WTC11 (cell line): ENCODE measurements around the gene MET. TPM values are rescaled to one million over a fixed set of nuclear protein-coding genes. Genes with fewer than 3 reads are reported as not detected.

ENCODE experiments used
- ATAC-seq: fragments of 200-7000 bp; cut with Tn5 transposase; 2 replicates; pipeline ENCODE4 v1.10.0; 2021; ENCODE audit warnings: mild to moderate bottlenecking, moderate library complexity
- CTCF ChIA-PET: fragments of 300-600 bp; sonication (Branson Sonifier 250); formaldehyde crosslinking; loops from one replicate; lab custom pipeline; 2021; ENCODE audit warnings: antibody characterized with exemption; lab: Charles Lee
- POLR2A ChIA-PET: fragments of 350-600 bp; sonication (Branson Sonifier 250); formaldehyde crosslinking; loops from one replicate; lab custom pipeline; 2021; ENCODE audit warnings: antibody characterized with exemption; lab: Charles Lee
- DNase-seq: peaks from one replicate; pipeline ENCODE4 v3.0.0; 2021; ENCODE audit warnings: low spot score
- H3K27ac Mint-ChIP-seq: 2 replicates; pipeline ENCODE4 v1.8.0; 2021; ENCODE audit warnings: mixed read lengths
- H3K27me3 Mint-ChIP-seq: 2 replicates; pipeline ENCODE4 v1.8.0; 2021; ENCODE audit warnings: low read depth, mild to moderate bottlenecking, moderate library complexity, mixed read lengths
- H3K36me3 Mint-ChIP-seq: 2 replicates; pipeline ENCODE4 v1.8.0; 2021; ENCODE audit warnings: mixed read lengths
- H3K4me1 Mint-ChIP-seq: 2 replicates; pipeline ENCODE4 v1.8.0; 2022; ENCODE audit warnings: mixed read lengths
- H3K4me3 Mint-ChIP-seq: 2 replicates; pipeline ENCODE4 v1.8.0; 2021; ENCODE audit warnings: mild to moderate bottlenecking, moderate library complexity, mixed read lengths
- H3K9me3 Mint-ChIP-seq: 2 replicates; pipeline ENCODE4 v1.8.0; 2021; ENCODE audit warnings: mixed read lengths
- ATF1 ChIP-seq: sonication (generic); formaldehyde crosslinking; IDR thresholded peaks from 2 replicates; pipeline ENCODE4 v1.8.1; 2023; ENCODE audit warnings: mild to moderate bottlenecking, moderate library complexity, missing genetic modification reagents
- ATF3 ChIP-seq: sonication (generic); formaldehyde crosslinking; conservative IDR thresholded peaks from 2 replicates; pipeline ENCODE4 v1.8.1; 2022; ENCODE audit warnings: mild to moderate bottlenecking, missing genetic modification reagents
- CBFB ChIP-seq: sonication (generic); formaldehyde crosslinking; IDR thresholded peaks from 2 replicates; pipeline ENCODE4 v1.8.1; 2022; ENCODE audit warnings: mild to moderate bottlenecking, low read depth, missing genetic modification reagents
- CREM ChIP-seq: sonication (generic); formaldehyde crosslinking; IDR thresholded peaks from 2 replicates; pipeline ENCODE4 v1.8.1; 2022; ENCODE audit warnings: mild to moderate bottlenecking, missing genetic modification reagents, moderate library complexity
- CTCF ChIP-seq: fragments of 200-600 bp; IDR thresholded peaks from 2 replicates; pipeline ENCODE4 v1.8.0; 2022; ENCODE audit warnings: antibody characterized with exemption
- E2F1 ChIP-seq: sonication (generic); formaldehyde crosslinking; IDR thresholded peaks from 2 replicates; pipeline ENCODE4 v1.8.0; 2022; ENCODE audit warnings: mild to moderate bottlenecking, missing genetic modification reagents
- E2F5 ChIP-seq: sonication (generic); formaldehyde crosslinking; IDR thresholded peaks from 2 replicates; pipeline ENCODE4 v1.8.1; 2022; ENCODE audit warnings: mild to moderate bottlenecking, moderate library complexity, missing genetic modification reagents
- ETV6 ChIP-seq: sonication (generic); formaldehyde crosslinking; IDR thresholded peaks from 2 replicates; pipeline ENCODE4 v1.8.1; 2022; ENCODE audit warnings: mild to moderate bottlenecking, missing genetic modification reagents
- FOXP1 ChIP-seq: sonication (generic); formaldehyde crosslinking; IDR thresholded peaks from 2 replicates; pipeline ENCODE4 v1.8.0; 2022; ENCODE audit warnings: missing genetic modification reagents, mild to moderate bottlenecking, moderate library complexity, borderline replicate concordance
- KAT7 ChIP-seq: sonication (generic); formaldehyde crosslinking; IDR thresholded peaks from 2 replicates; pipeline ENCODE4 v1.8.1; 2023; ENCODE audit warnings: missing genetic modification reagents, mild to moderate bottlenecking, borderline replicate concordance
- MXD4 ChIP-seq: fragments of 250-450 bp; sonication (Bioruptor Pico); IDR thresholded peaks from 2 replicates; pipeline ENCODE4 v1.8.0; 2021; ENCODE audit warnings: mild to moderate bottlenecking, moderate library complexity, borderline replicate concordance
- MYBL2 ChIP-seq: sonication (generic); formaldehyde crosslinking; IDR thresholded peaks from 2 replicates; pipeline ENCODE4 v1.8.1; 2023; ENCODE audit warnings: mild to moderate bottlenecking, moderate library complexity, missing genetic modification reagents
- NFATC4 ChIP-seq: fragments of 250-450 bp; sonication (Bioruptor Pico); IDR thresholded peaks from 2 replicates; pipeline ENCODE4 v1.9.0; 2021; ENCODE audit warnings: mild to moderate bottlenecking
- NR3C1 ChIP-seq: sonication (generic); formaldehyde crosslinking; conservative IDR thresholded peaks from 2 replicates; pipeline ENCODE4 v1.8.1; 2023; ENCODE audit warnings: low read depth, mild to moderate bottlenecking, missing genetic modification reagents
- OVOL2 ChIP-seq: fragments of 250-450 bp; sonication (Bioruptor Pico); IDR thresholded peaks from 2 replicates; pipeline ENCODE4 v1.9.0; 2021; ENCODE audit warnings: mild to moderate bottlenecking, borderline replicate concordance
- PREB ChIP-seq: sonication (generic); formaldehyde crosslinking; IDR thresholded peaks from 2 replicates; pipeline ENCODE4 v1.8.1; 2022; ENCODE audit warnings: mild to moderate bottlenecking, missing genetic modification reagents, moderate library complexity, borderline replicate concordance
- PRRX2 ChIP-seq: fragments of 250-450 bp; sonication (Bioruptor Pico); IDR thresholded peaks from 2 replicates; pipeline ENCODE4 v1.8.0; 2021; ENCODE audit warnings: mild to moderate bottlenecking
- RELA ChIP-seq: sonication (generic); formaldehyde crosslinking; IDR thresholded peaks from 2 replicates; pipeline ENCODE4 v1.8.1; 2022; ENCODE audit warnings: missing genetic modification reagents, mild to moderate bottlenecking, borderline replicate concordance
- SMAD4 ChIP-seq: sonication (generic); formaldehyde crosslinking; IDR thresholded peaks from 2 replicates; pipeline ENCODE4 v1.8.0; 2022; ENCODE audit warnings: mild to moderate bottlenecking, missing genetic modification reagents
- SP1 ChIP-seq: sonication (generic); formaldehyde crosslinking; conservative IDR thresholded peaks from 2 replicates; pipeline ENCODE4 v1.8.1; 2022; ENCODE audit warnings: missing genetic modification reagents
- TEAD4 ChIP-seq: sonication (generic); formaldehyde crosslinking; IDR thresholded peaks from 2 replicates; pipeline ENCODE4 v1.8.0; 2022; ENCODE audit warnings: mild to moderate bottlenecking, missing genetic modification reagents
- TP53 ChIP-seq: sonication (generic); formaldehyde crosslinking; IDR thresholded peaks from 2 replicates; pipeline ENCODE4 v1.8.1; 2023; ENCODE audit warnings: mild to moderate bottlenecking, missing genetic modification reagents
- ZBTB43 ChIP-seq: sonication (generic); formaldehyde crosslinking; IDR thresholded peaks from 2 replicates; pipeline ENCODE4 v1.8.1; 2023; ENCODE audit warnings: mild to moderate bottlenecking, missing genetic modification reagents
- ZMAT4 ChIP-seq: fragments of 250-450 bp; sonication (Bioruptor Pico); IDR thresholded peaks from 2 replicates; pipeline ENCODE4 v1.9.0; 2021; ENCODE audit warnings: mild to moderate bottlenecking
- ZNF138 ChIP-seq: sonication (generic); formaldehyde crosslinking; conservative IDR thresholded peaks from 2 replicates; pipeline ENCODE4 v1.8.1; 2022; ENCODE audit warnings: mild to moderate bottlenecking, moderate library complexity, missing genetic modification reagents
- ZNF263 ChIP-seq: sonication (generic); formaldehyde crosslinking; IDR thresholded peaks from 2 replicates; pipeline ENCODE4 v1.8.1; 2022; ENCODE audit warnings: low read depth, mild to moderate bottlenecking, moderate library complexity, missing genetic modification reagents
- ZNF512 ChIP-seq: sonication (generic); formaldehyde crosslinking; IDR thresholded peaks from 2 replicates; pipeline ENCODE4 v1.8.1; 2022; ENCODE audit warnings: missing genetic modification reagents, borderline replicate concordance
- ZNF671 ChIP-seq: fragments of 250-450 bp; sonication (Bioruptor Pico); IDR thresholded peaks from 2 replicates; pipeline ENCODE4 v1.8.0; 2021; ENCODE audit warnings: mild to moderate bottlenecking
- total RNA-seq: library from RNA; stranded (reverse); gene quantifications from 3 replicates; pipeline ENCODE4 v1.2.3, GENCODE V29; 2021

MET gene
- total RNA-seq, 1 experiment from 2014 or later = 9.4 TPM

- no peak for TF ChIP-seq ZBTB43 (CRISPR knock-in tag)
- TF ChIP-seq SMAD4 (CRISPR knock-in tag) = no peak
- TF ChIP-seq OVOL2 (CRISPR knock-in tag) = no peak
- TF ChIP-seq SP1 (CRISPR knock-in tag) = no peak
- no peak for TF ChIP-seq RELA (CRISPR knock-in tag)
- no peak for TF ChIP-seq PRRX2 (CRISPR knock-in tag)
- TF ChIP-seq ATF3 (CRISPR knock-in tag) = no peak
These were observed 81.1 kb downstream of the MET start (continued) for GRCh38 chr7:116753130-116753529.

- peaks cover 16% of the 10 kb centered on the region for H3K36me3 Mint-ChIP-seq
- no peaks in the 10 kb centered on the region for H3K27me3 Mint-ChIP-seq
- peaks cover 6% of the 10 kb centered on the region for H3K4me1 Mint-ChIP-seq
- no peak overlapping the region for H3K27ac Mint-ChIP-seq
- CTCF ChIA-PET = no interaction called here
- no peak overlapping the region for H3K4me3 Mint-ChIP-seq
- POLR2A ChIA-PET = interaction anchor here (1.1 kb wide), 1 partner anchor 11 kb away, joined by 12 read pairs; no protein-coding TSS in a partner anchor
- peaks cover 20% of the 10 kb centered on the region for H3K9me3 Mint-ChIP-seq
- no peak for ATAC-seq
- TF ChIP-seq ATF1 (CRISPR knock-in tag) = no peak
- TF ChIP-seq ETV6 (CRISPR knock-in tag) = no peak
- TF ChIP-seq RELA (CRISPR knock-in tag) = no peak
- TF ChIP-seq ZNF512 (CRISPR knock-in tag) = no peak
- TF ChIP-seq CTCF = no peak
- no peak for TF ChIP-seq MXD4
- no peak for TF ChIP-seq NFATC4 (CRISPR knock-in tag)
- TF ChIP-seq CBFB = no peak
- TF ChIP-seq ZNF138 (CRISPR knock-in tag) = no peak
- no peak for TF ChIP-seq MYBL2 (CRISPR knock-in tag)
- TF ChIP-seq CREM = no peak
- no peak for TF ChIP-seq ZNF671 (CRISPR knock-in tag)
- TF ChIP-seq TEAD4 (CRISPR knock-in tag) = no peak
- DNase-seq = no peak
These were observed 82.2 kb downstream of the MET start for GRCh38 chr7:116754186-116754585.

- no peaks in the 10 kb centered on the region for H3K4me1 Mint-ChIP-seq
- CTCF ChIA-PET = interaction anchor here (0.7 kb wide), 1 partner anchor 76 kb away, joined by 4 read pairs; no protein-coding TSS in a partner anchor
- ATAC-seq = no peak
- H3K4me3 Mint-ChIP-seq = no peak overlapping the region
- no peak for DNase-seq
- H3K27me3 Mint-ChIP-seq = no peaks in the 10 kb centered on the region
- H3K27ac Mint-ChIP-seq = no peak overlapping the region
- H3K9me3 Mint-ChIP-seq = no peaks in the 10 kb centered on the region
- H3K36me3 Mint-ChIP-seq = no peaks in the 10 kb centered on the region
- POLR2A ChIA-PET = interaction anchor here (0.6 kb wide), 1 partner anchor 95 kb away, joined by 7 read pairs; no protein-coding TSS in a partner anchor
- TF ChIP-seq ZNF263 (CRISPR knock-in tag) = no peak
- no peak for TF ChIP-seq E2F1
- TF ChIP-seq FOXP1 (CRISPR knock-in tag) = no peak
- TF ChIP-seq ZMAT4 (CRISPR knock-in tag) = no peak
- no peak for TF ChIP-seq NR3C1 (CRISPR knock-in tag)
- TF ChIP-seq KAT7 = no peak
- TF ChIP-seq E2F5 (CRISPR knock-in tag) = no peak
- no peak for TF ChIP-seq PREB (CRISPR knock-in tag)
- TF ChIP-seq TP53 (CRISPR knock-in tag) = no peak
These were observed 85.3 kb downstream of the MET start for GRCh38 chr7:116757283-116757682.
